HEK293T (cell line): Measurements from ENCODE around the gene TBL2.
"Not testable (repeated sequence)": the region's sequence is repeated elsewhere in the genome, so short reads cannot be mapped to it uniquely, and the experiment has no call there.

Experiments
- HDGF ChIP-seq: fragments of 450-650 bp; IDR thresholded peaks from 2 replicates; pipeline ENCODE4 v1.6.1; 2017; ENCODE audit warnings: antibody characterized with exemption, borderline replicate concordance
- TARDBP ChIP-seq: fragments of 450-650 bp; IDR thresholded peaks from 2 replicates; pipeline ENCODE4 v1.6.1; 2016

GRCh38 chr7:73607692-73607983, 29.3 kb upstream of the TBL2 start:
- not testable (repeated sequence) for TF ChIP-seq TARDBP, HDGF
